ENCODE measurements around the gene PCAT7. TPM values are rescaled to one million over a fixed set of nuclear protein-coding genes. Genes with fewer than 3 reads are reported as not detected.

Gene PCAT7
- total and polyA plus RNA-seq, 2 of the 4 experiments (the other 2 are of a cell fraction): not detected

GRCh38 chr9:94526271-94526670 lies 28.6 kb upstream of the PCAT7 start:
- Histone ChIP-seq H3K9me3 (ENCODE audit: control insufficient read depth, insufficient read depth, low read length) (no peaks in the 10 kb centered on the region), H4K20me1 (ENCODE audit: insufficient read depth, low read length) (no peaks in the 10 kb centered on the region), H3K79me1 (ENCODE audit: low read depth in 1 of 2, low read length in 2 of 2) (no peaks in the 10 kb centered on the region), H2BK5ac (ENCODE audit: low read depth, low read length, poor library complexity, severe bottlenecking) (no peak overlapping the region), H3K9me1 (ENCODE audit: insufficient read depth, low read length) (no peaks in the 10 kb centered on the region), H3K27me3 (ENCODE audit: control insufficient read depth, insufficient read depth, low read length) (no peaks in the 10 kb centered on the region), H2AFZ (replicated peaks; ENCODE audit: low read length, poor library complexity) (no peak overlapping the region), H2BK15ac (ENCODE audit: low read depth, low read length) (no peak overlapping the region), H3K4me2 (ENCODE audit: low read depth, low read length) (no peak overlapping the region), H2AK9ac (replicated peaks; ENCODE audit: low read depth, low read length, poor library complexity) (no peak overlapping the region), H4K8ac (ENCODE audit: low read depth in 2 of 2, low read length in 2 of 2) (no peak overlapping the region), H3K18ac (ENCODE audit: low read depth, low read length) (no peak overlapping the region), H2AK5ac (ENCODE audit: low read depth, low read length) (no peak overlapping the region), H4K5ac (ENCODE audit: low read depth, low read length) (no peak overlapping the region), H2BK120ac (ENCODE audit: low read depth, low read length) (no peak overlapping the region), H3K9ac (ENCODE audit: low read depth, low read length) (no peak overlapping the region), H4K91ac (ENCODE audit: insufficient read depth, low read depth, low read length) (no peak overlapping the region), H3K4ac (ENCODE audit: low read depth, low read length) (no peak overlapping the region), H3K14ac (replicated peaks; ENCODE audit: low read depth, low read length) (no peak overlapping the region), H2BK20ac (ENCODE audit: low read depth, low read length) (no peak overlapping the region), H3K36me3 (ENCODE audit: control insufficient read depth, insufficient read depth, low read length) (no peaks in the 10 kb centered on the region), H3K4me1 (ENCODE audit: control insufficient read depth, insufficient read depth, low read length) (no peaks in the 10 kb centered on the region), H3K4me3 (ENCODE audit: insufficient read depth, low read depth, low read length) (no peak overlapping the region), H3K23ac (ENCODE audit: low read depth, low read length) (no peak overlapping the region), H3K27ac (ENCODE audit: insufficient read depth, low read length) (no peak overlapping the region), H3K56ac (ENCODE audit: extremely low read depth, insufficient read depth, low read length) (no peak overlapping the region)
- no CpG with 5 or more reads among the region's 1 CpG for WGBS, 2 experiments (ENCODE audit: extremely low coverage in 2 of 2, insufficient read length in 1 of 2)
- DNase-seq: no peak
- TF ChIP-seq MXI1 (IDR thresholded peaks at IDR 0.05; ENCODE audit: borderline replicate concordance, low read depth, low read length): no peak
- TF ChIP-seq CEBPB (IDR thresholded peaks at IDR 0.05; ENCODE audit: low read depth, low read length): no peak
- no peak for TF ChIP-seq RAD21 (IDR thresholded peaks at IDR 0.05; ENCODE audit: low read length)
- TF ChIP-seq CHD1 (IDR thresholded peaks at IDR 0.05; ENCODE audit: low read depth, low read length): no peak
- TF ChIP-seq, protein P1, sequence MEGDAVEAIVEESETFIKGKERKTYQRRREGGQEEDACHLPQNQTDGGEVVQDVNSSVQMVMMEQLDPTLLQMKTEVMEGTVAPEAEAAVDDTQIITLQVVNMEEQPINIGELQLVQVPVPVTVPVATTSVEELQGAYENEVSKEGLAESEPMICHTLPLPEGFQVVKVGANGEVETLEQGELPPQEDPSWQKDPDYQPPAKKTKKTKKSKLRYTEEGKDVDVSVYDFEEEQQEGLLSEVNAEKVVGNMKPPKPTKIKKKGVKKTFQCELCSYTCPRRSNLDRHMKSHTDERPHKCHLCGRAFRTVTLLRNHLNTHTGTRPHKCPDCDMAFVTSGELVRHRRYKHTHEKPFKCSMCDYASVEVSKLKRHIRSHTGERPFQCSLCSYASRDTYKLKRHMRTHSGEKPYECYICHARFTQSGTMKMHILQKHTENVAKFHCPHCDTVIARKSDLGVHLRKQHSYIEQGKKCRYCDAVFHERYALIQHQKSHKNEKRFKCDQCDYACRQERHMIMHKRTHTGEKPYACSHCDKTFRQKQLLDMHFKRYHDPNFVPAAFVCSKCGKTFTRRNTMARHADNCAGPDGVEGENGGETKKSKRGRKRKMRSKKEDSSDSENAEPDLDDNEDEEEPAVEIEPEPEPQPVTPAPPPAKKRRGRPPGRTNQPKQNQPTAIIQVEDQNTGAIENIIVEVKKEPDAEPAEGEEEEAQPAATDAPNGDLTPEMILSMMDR (conservative IDR thresholded peaks at IDR 0.05; ENCODE audit: low read depth, low read length): no peak
- no peak for TF ChIP-seq NFE2L2 (IDR thresholded peaks at IDR 0.05; ENCODE audit: low read depth, low read length)
- TF ChIP-seq RFX5 (IDR thresholded peaks at IDR 0.05; ENCODE audit: low read depth, low read length): no peak
- no peak for TF ChIP-seq RCOR1 (IDR thresholded peaks at IDR 0.05; ENCODE audit: insufficient replicate concordance, low read length)
- TF ChIP-seq MAFK (IDR thresholded peaks at IDR 0.05; ENCODE audit: low read depth, low read length): no peak
- TF ChIP-seq MAZ (IDR thresholded peaks at IDR 0.05; ENCODE audit: borderline replicate concordance, low read depth, low read length): no peak
- TF ChIP-seq USF2 (IDR thresholded peaks at IDR 0.05; ENCODE audit: low read depth, low read length): no peak
- TF ChIP-seq POLR2A (IDR thresholded peaks at IDR 0.05; ENCODE audit: low read depth, low read length): no peak
- TF ChIP-seq, protein P2, sequence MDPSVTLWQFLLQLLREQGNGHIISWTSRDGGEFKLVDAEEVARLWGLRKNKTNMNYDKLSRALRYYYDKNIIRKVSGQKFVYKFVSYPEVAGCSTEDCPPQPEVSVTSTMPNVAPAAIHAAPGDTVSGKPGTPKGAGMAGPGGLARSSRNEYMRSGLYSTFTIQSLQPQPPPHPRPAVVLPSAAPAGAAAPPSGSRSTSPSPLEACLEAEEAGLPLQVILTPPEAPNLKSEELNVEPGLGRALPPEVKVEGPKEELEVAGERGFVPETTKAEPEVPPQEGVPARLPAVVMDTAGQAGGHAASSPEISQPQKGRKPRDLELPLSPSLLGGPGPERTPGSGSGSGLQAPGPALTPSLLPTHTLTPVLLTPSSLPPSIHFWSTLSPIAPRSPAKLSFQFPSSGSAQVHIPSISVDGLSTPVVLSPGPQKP (IDR thresholded peaks at IDR 0.05; ENCODE audit: borderline replicate concordance, low read depth, low read length): no peak
- TF ChIP-seq FOS (IDR thresholded peaks at IDR 0.05; ENCODE audit: low read depth, low read length): no peak
- no peak for TF ChIP-seq SMC3 (IDR thresholded peaks at IDR 0.05; ENCODE audit: low read depth, low read length)
- TF ChIP-seq BHLHE40 (IDR thresholded peaks at IDR 0.05; ENCODE audit: low read depth, low read length): no peak
- ATAC-seq (ENCODE audit: low read depth): no peak
- in situ Hi-C loops (cut with MboI; ENCODE audit: low sequenced_read_pairs) (no loop called here), intact Hi-C loops (cut with micrococcal nuclease) (no loop called here), dilution Hi-C loops (cut with HindIII; ENCODE audit: low sequenced_read_pairs, unreplicated experiment) (no loop called here)
- POLR2A ChIA-PET (ENCODE audit: unreplicated experiment): no interaction called here
- BruUV-seq (replicated peaks): no TSS peak
- CTCF ChIA-PET: interaction anchor here (1.0 kb wide), 1 partner anchor 10 kb away, joined by 3 read pairs; no protein-coding TSS in a partner anchor

Data from IMR-90 (cell line).